Hepatocyte (in vitro differentiated cells): ENCODE results near the gene UQCC3. TPM values are rescaled to one million over a fixed set of nuclear protein-coding genes. Genes with fewer than 3 reads are reported as not detected.

ENCODE experiments used
- DNase-seq: peaks from one replicate; pipeline ENCODE4 v3.0.0-alpha.2; 2016; ENCODE audit warnings: low spot score
- H2AFZ ChIP-seq: fragments of 200-600 bp; sonication (generic); 2 replicates; pipeline ENCODE4 v1.6.0; 2016; ENCODE audit warnings: antibody characterized with exemption, mild to moderate bottlenecking
- H3K27ac ChIP-seq: fragments of 200-600 bp; sonication (generic); 2 replicates; pipeline ENCODE4 v1.5.1; 2016; ENCODE audit warnings: mild to moderate bottlenecking
- H3K27me3 ChIP-seq: fragments of 200-600 bp; sonication (generic); 2 replicates; pipeline ENCODE4 v1.6.1; 2016
- H3K36me3 ChIP-seq: fragments of 200-600 bp; sonication (generic); replicated peaks from 2 replicates; pipeline ENCODE4 v1.5.1; 2016; ENCODE audit warnings: low read depth; ENCODE audit not compliant: insufficient read depth
- H3K4me1 ChIP-seq: fragments of 200-600 bp; sonication (generic); 2 replicates; pipeline ENCODE4 v1.5.1; 2016; ENCODE audit warnings: mild to moderate bottlenecking, moderate library complexity; ENCODE audit not compliant: insufficient read depth
- H3K4me2 ChIP-seq: fragments of 200-600 bp; sonication (generic); 2 replicates; pipeline ENCODE4 v1.6.0; 2016
- H3K4me3 ChIP-seq: fragments of 200-600 bp; sonication (generic); 2 replicates; pipeline ENCODE4 v1.5.1; 2016; ENCODE audit warnings: mild to moderate bottlenecking
- H3K79me2 ChIP-seq: fragments of 200-600 bp; sonication (generic); 2 replicates; pipeline ENCODE4 v1.6.0; 2017; ENCODE audit warnings: mild to moderate bottlenecking
- H3K9me2 ChIP-seq: fragments of 200-600 bp; sonication (generic); replicated peaks from 2 replicates; pipeline ENCODE4 v1.6.0; 2017; ENCODE audit warnings: mild to moderate bottlenecking; ENCODE audit not compliant: insufficient read depth
- H3K9me3 ChIP-seq: fragments of 200-600 bp; sonication (generic); 2 replicates; pipeline ENCODE4 v1.5.1; 2016; ENCODE audit warnings: low read depth, mild to moderate bottlenecking
- H4K20me1 ChIP-seq: fragments of 200-600 bp; sonication (generic); 2 replicates; pipeline ENCODE4 v1.6.0; 2016; ENCODE audit warnings: mild to moderate bottlenecking; ENCODE audit not compliant: insufficient read depth, poor library complexity, severe bottlenecking
- CTCF ChIP-seq: fragments of 200-600 bp; sonication (generic); IDR thresholded peaks from 2 replicates; pipeline ENCODE4 v1.5.1; 2016; ENCODE audit warnings: antibody characterized with exemption, mild to moderate bottlenecking; ENCODE audit not compliant: poor library complexity
- EZH2 ChIP-seq: fragments of 200-600 bp; sonication (generic); IDR thresholded peaks from 2 replicates; pipeline ENCODE4 v1.6.1; 2016; ENCODE audit warnings: antibody characterized with exemption, mild to moderate bottlenecking, borderline replicate concordance
- EZH2phosphoT487 ChIP-seq: fragments of 200-600 bp; sonication (generic); IDR thresholded peaks from one replicate; pipeline ENCODE4 v1.6.1; 2018; ENCODE audit warnings: antibody characterized with exemption, mild to moderate bottlenecking, low read depth, moderate library complexity; ENCODE audit not compliant: unreplicated experiment, severe bottlenecking
- WGBS: methylation state at CpG from one replicate; pipeline ENCODE4 v1.1.6; 2016; ENCODE audit warnings: low lambda C conversion rate; ENCODE audit errors: missing lambda C conversion rate; 5-methylcytosine and 5-hydroxymethylcytosine counted together
- polyA plus RNA-seq: library from polyadenylated mRNA; unstranded; fragments of >200 nt; fragmentation: Nextera tagmentation; extraction: Ambion mirVana; gene quantifications from 2 replicates; pipeline ENCODE4 v1.2.1, GENCODE V29; 2016
- total RNA-seq: library from RNA; depleted of rRNA; stranded (reverse); fragments of >200 nt; gene quantifications from 2 replicates; pipeline ENCODE4 v1.2.3, GENCODE V29; 2014

UQCC3 gene
- total and polyA plus RNA-seq, 2 experiments from 2014 or later: 8.9 to 17.0 TPM

GRCh38 chr11:62646825-62647608, 24.5 kb upstream of the UQCC3 start:
- Histone ChIP-seq H3K4me1 (peaks cover 4% of the 10 kb centered on the region), H3K27me3 (no peaks in the 10 kb centered on the region), H3K9me3 (no peaks in the 10 kb centered on the region), H3K79me2 (peaks cover 59% of the 10 kb centered on the region), H3K4me3 (no peak overlapping the region), H3K27ac (peak overlapping the region; percentile 39), H3K9me2 (no peaks in the 10 kb centered on the region), H2AFZ (no peak overlapping the region), H3K36me3 (no peaks in the 10 kb centered on the region), H4K20me1 (no peaks in the 10 kb centered on the region), H3K4me2 (peak overlapping the region; percentile 52)
- TF ChIP-seq EZH2phosphoT487: no peak
- TF ChIP-seq EZH2: no peak
- TF ChIP-seq CTCF: no peak
- no peak for DNase-seq
- WGBS: 76% methylated on average over 32 of the region's 32 CpGs

GRCh38 chr11:62647609-62648005, 23.9 kb upstream of the UQCC3 start:
- Histone ChIP-seq H3K4me1 (peaks cover 4% of the 10 kb centered on the region), H3K27ac (no peak overlapping the region)

GRCh38 chr11:62648185-62648966, 23.1 kb upstream of the UQCC3 start:
- Histone ChIP-seq H3K4me1 (peaks cover 4% of the 10 kb centered on the region), H3K79me2 (peaks cover 56% of the 10 kb centered on the region)
- WGBS: 99% methylated on average over 24 of the region's 24 CpGs

More at GRCh38 chr11:62647609-62648005, 23.9 kb upstream of the UQCC3 start:
- Histone ChIP-seq H3K27me3 (no peaks in the 10 kb centered on the region), H3K4me3 (no peak overlapping the region), H2AFZ (no peak overlapping the region), H3K36me3 (no peaks in the 10 kb centered on the region), H3K9me3 (no peaks in the 10 kb centered on the region), H3K4me2 (no peak overlapping the region), H3K9me2 (no peaks in the 10 kb centered on the region), H4K20me1 (no peaks in the 10 kb centered on the region), H3K79me2 (peaks cover 59% of the 10 kb centered on the region)
- TF ChIP-seq EZH2phosphoT487 (no peak), EZH2 (no peak), CTCF (no peak)
- 95% methylated on average over 6 of the region's 6 CpGs for WGBS
- no peak for DNase-seq

More at GRCh38 chr11:62648185-62648966, 23.1 kb upstream of the UQCC3 start:
- Histone ChIP-seq H3K9me2 (no peaks in the 10 kb centered on the region), H3K4me2 (no peak overlapping the region), H3K9me3 (no peaks in the 10 kb centered on the region), H3K36me3 (no peaks in the 10 kb centered on the region), H3K27ac (no peak overlapping the region), H4K20me1 (no peaks in the 10 kb centered on the region), H3K27me3 (no peaks in the 10 kb centered on the region), H2AFZ (no peak overlapping the region), H3K4me3 (no peak overlapping the region)
- DNase-seq: no peak
- TF ChIP-seq EZH2 (no peak), EZH2phosphoT487 (no peak), CTCF (no peak)
